Endothelial cell (in vitro differentiated cells): ENCODE data around the gene MKNK2. TPM values are rescaled to one million over a fixed set of nuclear protein-coding genes. Genes with fewer than 3 reads are reported as not detected.
A peak's percentile ranks its signal among the peaks of the same experiment; 100 is the strongest.

ENCODE experiments used
- DNase-seq: peaks from one replicate; pipeline ENCODE4 v3.0.0; 2021; ENCODE audit warnings: low spot score
- H3K27ac Mint-ChIP-seq: one replicate; pipeline ENCODE4 v1.8.0; 2021; ENCODE audit warnings: mixed read lengths, inconsistent platforms; ENCODE audit not compliant: unreplicated experiment
- H3K27me3 Mint-ChIP-seq: one replicate; pipeline ENCODE4 v1.8.0; 2021; ENCODE audit warnings: mild to moderate bottlenecking, moderate library complexity, mixed read lengths, inconsistent platforms; ENCODE audit not compliant: unreplicated experiment
- H3K36me3 Mint-ChIP-seq: one replicate; pipeline ENCODE4 v1.8.0; 2021; ENCODE audit warnings: mild to moderate bottlenecking, low read depth, mixed read lengths, inconsistent platforms; ENCODE audit not compliant: unreplicated experiment
- H3K4me1 Mint-ChIP-seq: one replicate; pipeline ENCODE4 v1.8.0; 2021; ENCODE audit warnings: mild to moderate bottlenecking, mixed read lengths, inconsistent platforms; ENCODE audit not compliant: unreplicated experiment
- H3K4me3 Mint-ChIP-seq: one replicate; pipeline ENCODE4 v1.8.0; 2021; ENCODE audit warnings: mild to moderate bottlenecking, mixed read lengths, inconsistent platforms; ENCODE audit not compliant: unreplicated experiment
- H3K9me3 Mint-ChIP-seq: one replicate; pipeline ENCODE4 v1.8.0; 2021; ENCODE audit warnings: mixed read lengths, inconsistent platforms; ENCODE audit not compliant: unreplicated experiment
- CTCF ChIP-seq: fragments of 200-600 bp; sonication (generic); IDR thresholded peaks from one replicate; pipeline ENCODE4 v1.5.0; 2021; ENCODE audit warnings: antibody characterized with exemption; ENCODE audit not compliant: unreplicated experiment
- total RNA-seq: library from RNA; stranded (reverse); fragmentation: NEBNext Ultra II Directional; extraction: Animal tissue kit (Norgen Biotek cat#: 25700); gene quantifications from one replicate; pipeline ENCODE4 v1.2.1, GENCODE V29; 2021; ENCODE audit not compliant: unreplicated experiment

MKNK2 gene
- total RNA-seq, 1 donor from 2014 or later, result 228 TPM

DNA sequence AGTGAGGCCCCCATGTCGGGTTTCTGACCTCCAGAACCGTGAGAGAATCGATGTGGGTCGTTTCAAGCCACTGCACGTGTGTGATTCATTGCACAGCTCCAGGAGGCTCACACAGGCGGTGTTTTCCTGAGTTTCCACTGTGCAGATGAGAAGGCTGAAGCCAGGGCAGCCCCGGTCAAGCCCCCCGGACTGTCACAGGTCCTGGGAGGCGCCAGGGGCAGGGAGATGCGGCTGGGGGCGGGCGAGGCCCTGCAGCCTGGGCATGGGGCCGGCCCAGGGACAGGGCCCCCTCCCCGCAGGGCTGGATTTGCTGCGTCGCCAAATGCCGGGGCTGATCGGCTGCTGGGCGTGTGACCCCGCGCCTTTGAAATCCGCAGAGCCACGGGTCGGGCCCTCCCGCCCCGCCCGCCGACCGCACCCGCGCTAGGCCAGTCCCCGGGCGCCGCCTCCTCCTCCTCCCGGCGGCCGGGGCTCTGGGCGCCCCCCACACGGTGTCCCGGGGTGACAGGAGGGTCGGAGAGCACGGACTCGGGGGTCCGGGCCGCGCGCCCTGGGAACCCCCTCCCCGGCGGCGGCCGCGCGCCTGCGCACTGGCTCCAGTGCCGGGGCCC is 9.9 kb upstream of the MKNK2 start:
- no peaks in the 10 kb centered on the region for H3K9me3 Mint-ChIP-seq
- H3K4me1 Mint-ChIP-seq, result peaks cover 18% of the 10 kb centered on the region
- no peak for TF ChIP-seq CTCF
- peaks cover 14% of the 10 kb centered on the region for H3K27me3 Mint-ChIP-seq
- H3K4me3 Mint-ChIP-seq, result peak overlapping the region; percentile 91
- H3K27ac Mint-ChIP-seq, result peak overlapping the region; percentile 97
- no peak for DNase-seq
- no peaks in the 10 kb centered on the region for H3K36me3 Mint-ChIP-seq

GRCh38 chr19:2059422-2060201 is 8.6 kb upstream of the MKNK2 start:
- no peaks in the 10 kb centered on the region for H3K9me3 Mint-ChIP-seq
- peaks cover 14% of the 10 kb centered on the region for H3K27me3 Mint-ChIP-seq
- H3K4me3 Mint-ChIP-seq, result peak overlapping the region; percentile 91
- H3K4me1 Mint-ChIP-seq, result peaks cover 23% of the 10 kb centered on the region
- peak overlapping the region; percentile 75 for H3K27ac Mint-ChIP-seq
- no peak for DNase-seq
- no peaks in the 10 kb centered on the region for H3K36me3 Mint-ChIP-seq
- TF ChIP-seq CTCF, result no peak

- H3K27me3 Mint-ChIP-seq, result peaks cover 16% of the 10 kb centered on the region
- H3K9me3 Mint-ChIP-seq, result no peaks in the 10 kb centered on the region
- H3K27ac Mint-ChIP-seq, result peak overlapping the region; percentile 75
- H3K4me3 Mint-ChIP-seq, result no peak overlapping the region
- TF ChIP-seq CTCF, result no peak
- H3K4me1 Mint-ChIP-seq, result peaks cover 23% of the 10 kb centered on the region
- no peak for DNase-seq
- H3K36me3 Mint-ChIP-seq, result no peaks in the 10 kb centered on the region
These were observed 7.8 kb upstream of the MKNK2 start for GRCh38 chr19:2058570-2059421.

- Mint-ChIP-seq H3K4me1 (peaks cover 23% of the 10 kb centered on the region), H3K4me3 (no peak overlapping the region), H3K27me3 (peaks cover 13% of the 10 kb centered on the region), H3K27ac (no peak overlapping the region), H3K9me3 (no peaks in the 10 kb centered on the region), H3K36me3 (no peaks in the 10 kb centered on the region)
- TF ChIP-seq CTCF, result no peak
- DNase-seq, result no peak
These were observed 6.7 kb upstream of the MKNK2 start for GRCh38 chr19:2057484-2058469.
